Hepatic stellate cell (primary cell): ENCODE results near the gene FAM236D.
"Not testable (repeated sequence)": the region's sequence is repeated elsewhere in the genome, so short reads cannot be mapped to it uniquely, and the experiment has no call there.

Experiments
- DNase-seq: peaks from one replicate; pipeline ENCODE4 v3.0.0; 2011; ENCODE audit warnings: low spot score

Gene FAM236D

DNA sequence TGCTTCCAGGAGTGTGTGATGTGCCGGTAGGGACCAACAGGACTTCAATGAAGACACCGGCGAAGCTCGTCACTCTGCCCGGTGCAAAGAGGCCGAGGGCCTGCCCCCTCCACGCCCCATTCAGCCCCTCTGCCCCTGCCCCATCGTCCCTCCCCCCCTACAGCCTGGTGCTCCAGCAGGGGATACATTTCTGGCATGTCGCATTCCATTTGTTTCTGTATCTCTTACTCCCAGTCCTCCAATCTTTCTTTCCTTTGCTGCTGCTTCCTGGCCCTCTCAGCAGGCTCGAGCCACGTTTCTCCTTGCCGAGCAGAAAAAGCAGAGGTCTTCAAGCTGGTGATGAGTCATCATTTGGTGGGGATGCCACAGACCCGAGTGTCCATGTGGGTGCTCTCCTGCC is at the start of gene FAM236D:
TSS of gene FAM236D (minus strand) at position 101 of the 400 bp plus-strand sequence. CDS start at position 1, 100 bp downstream.
- not testable (repeated sequence) for DNase-seq

GRCh38 chrX:72837532-72837931 is 29.5 kb upstream of the FAM236D start:
- not testable (repeated sequence) for DNase-seq

DNA sequence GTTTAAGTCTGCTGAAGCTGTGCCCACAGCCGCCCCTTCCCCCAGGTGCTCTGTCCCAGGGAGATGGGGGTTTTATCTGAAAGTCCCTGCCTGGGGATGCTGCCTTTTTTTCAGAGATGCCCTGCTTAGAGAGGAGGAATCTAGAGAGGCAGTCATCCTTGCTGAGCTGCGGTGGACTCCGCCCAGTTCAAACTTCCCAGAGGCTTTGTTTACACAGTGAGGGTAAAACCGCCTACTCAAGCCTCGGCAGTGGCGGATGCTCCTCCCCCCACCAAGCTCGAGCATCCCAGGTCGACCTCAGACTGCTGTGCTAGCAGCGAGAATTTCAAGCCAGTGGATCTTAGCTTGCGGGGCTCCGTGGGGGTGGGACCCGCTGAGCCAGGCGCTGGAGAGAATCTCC is 22.7 kb upstream of the FAM236D start:
- DNase-seq, result not testable (repeated sequence)

DNA sequence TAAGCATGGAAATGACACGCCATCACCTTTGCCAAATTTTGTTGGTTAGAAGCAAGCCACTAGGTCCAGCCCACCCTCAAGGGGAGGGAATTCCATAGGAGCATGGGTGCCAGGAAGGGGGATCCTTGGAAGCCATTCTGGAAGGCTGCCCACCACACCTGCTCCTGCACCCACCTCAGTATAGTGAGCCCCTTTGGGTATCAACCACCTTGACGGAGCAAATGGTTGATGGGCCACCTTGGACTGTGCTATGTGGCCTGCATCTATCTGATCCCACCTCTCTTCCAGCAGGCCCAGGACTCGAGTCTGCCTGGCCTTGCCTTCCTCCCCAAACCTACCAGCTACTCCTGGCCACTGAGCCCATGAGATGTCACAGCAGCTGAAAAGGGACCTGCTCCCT is 17.6 kb downstream of the FAM236D start:
- DNase-seq, result not testable (repeated sequence)

DNA sequence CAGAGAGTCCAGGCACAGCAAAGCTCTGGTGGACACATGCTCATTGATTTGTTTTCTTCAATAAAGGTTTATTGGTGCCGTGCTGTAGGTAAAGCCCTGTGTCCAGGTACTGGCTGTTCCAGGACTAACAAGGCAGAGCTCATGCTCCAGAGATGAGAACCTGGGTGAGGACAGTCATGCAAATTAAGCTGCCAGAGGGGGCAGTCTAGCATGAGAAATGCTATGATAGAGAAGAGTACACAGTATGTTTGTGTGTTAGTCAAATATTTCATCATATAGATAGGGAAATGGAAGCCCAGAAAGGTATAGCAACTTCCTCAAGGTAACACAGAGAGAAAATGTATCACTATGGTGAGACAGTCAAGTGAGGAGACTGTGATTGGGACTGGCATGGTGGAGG is 19.9 kb downstream of the FAM236D start:
- not testable (repeated sequence) for DNase-seq

DNA sequence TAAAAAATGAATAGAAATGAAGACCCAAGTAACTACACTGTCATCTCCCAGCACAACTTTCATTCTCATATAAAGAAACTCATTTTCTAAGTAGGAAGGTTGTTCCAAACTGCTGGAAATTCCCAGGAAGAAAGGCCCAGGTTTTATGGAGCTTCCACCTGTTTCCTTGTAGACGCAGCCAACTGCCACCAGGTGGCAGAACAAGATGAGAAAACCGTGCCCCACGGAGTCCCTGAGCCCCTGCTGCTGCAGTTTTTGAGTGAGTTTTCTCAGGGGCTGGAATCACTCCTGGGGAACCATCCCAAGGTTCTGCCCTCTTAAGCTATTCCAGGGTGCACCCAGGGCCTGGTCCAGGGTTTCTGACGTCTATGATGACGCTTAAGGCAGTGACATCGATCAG is 24.0 kb downstream of the FAM236D start:
- DNase-seq, result not testable (repeated sequence)

DNA sequence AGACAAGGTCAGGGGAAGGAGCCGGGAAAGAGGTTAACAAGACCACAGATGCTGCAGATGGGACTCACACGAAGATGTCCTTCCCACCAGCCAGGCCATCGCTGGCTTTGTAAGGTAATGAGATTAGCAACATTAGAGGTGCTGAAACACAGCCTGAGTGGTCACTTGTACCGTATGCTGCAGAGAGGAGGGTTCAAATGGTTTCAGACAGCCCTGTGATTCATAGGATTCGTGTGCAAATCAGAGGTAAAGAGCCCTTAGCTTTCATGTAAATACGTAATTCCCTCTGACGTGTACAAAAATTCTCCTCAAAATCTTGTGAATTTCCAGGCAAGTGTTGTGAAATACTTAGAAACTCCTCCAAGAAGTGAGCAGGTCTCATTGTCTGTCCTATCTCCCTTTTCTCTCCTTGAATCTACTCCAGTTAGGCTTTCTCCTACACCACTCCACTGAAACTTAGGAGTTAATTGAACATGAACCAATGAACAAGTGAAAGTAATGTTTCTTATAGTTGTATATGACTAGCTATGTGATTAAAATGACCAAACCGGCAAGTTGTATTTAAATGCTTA is 24.6 kb downstream of the FAM236D start:
- not testable (repeated sequence) for DNase-seq

DNA sequence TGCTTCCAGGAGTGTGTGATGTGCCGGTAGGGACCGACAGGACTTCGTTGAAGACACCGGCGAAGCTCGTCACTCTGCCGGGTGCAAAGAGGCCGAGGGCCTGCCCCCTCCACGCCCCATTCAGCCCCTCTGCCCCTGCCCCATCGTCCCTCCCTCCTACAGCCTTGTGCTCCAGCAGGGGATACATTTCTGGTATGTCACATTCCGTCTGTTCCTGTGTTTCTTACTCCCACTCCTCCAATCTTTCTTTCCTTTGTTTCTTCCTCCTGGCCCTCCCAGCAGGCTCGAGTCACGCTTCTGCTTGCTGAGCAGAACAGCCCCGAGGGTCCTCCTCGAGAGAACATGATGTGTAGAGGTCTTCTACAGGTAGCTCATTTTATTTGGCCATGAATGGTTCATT is 25.4 kb downstream of the FAM236D start, which contains the start of gene FAM236B:
TSS of gene FAM236B (minus strand) at position 101 of the 400 bp plus-strand sequence. CDS start at position 1, 100 bp downstream.
- not testable (repeated sequence) for DNase-seq

GRCh38 chrX:72778146-72778545 is 29.9 kb downstream of the FAM236D start:
- DNase-seq, result not testable (repeated sequence)

GRCh38 chrX:72777467-72777790 is 30.6 kb downstream of the FAM236D start:
- DNase-seq, result not testable (repeated sequence)

- DNase-seq, result not testable (repeated sequence)
These were observed 31.1 kb downstream of the FAM236D start, which contains the start of gene DMRTC1B for GRCh38 chrX:72776653-72777466. TSS of gene DMRTC1B (plus strand) at chrX:72776890. CDS start at chrX:72845136, 68,246 bp downstream.

GRCh38 chrX:72760454-72760853 is 47.6 kb downstream of the FAM236D start:
- DNase-seq, result not testable (repeated sequence)
